Stimulated activated CD8-positive, alpha-beta memory T cell treated with anti-CD3 and anti-CD28 coated beads, Interleukin-4, amount 100 ng/mL, for 4 hours (primary cell): ENCODE results near the gene PGAM4.
"Not testable (repeated sequence)": the region's sequence is repeated elsewhere in the genome, so short reads cannot be mapped to it uniquely, and the experiment has no call there.

Experiments
- DNase-seq, 2 donors: peaks; one replicate each; pipeline ENCODE4 v3.0.0-alpha.2; 2020; ENCODE audit warnings: low read depth in 2 of 2, low spot score in 1 of 2

Gene PGAM4

GRCh38 chrX:77969538-77969937 is at the start of gene PGAM4:
Gene PGAM4 (minus strand): TSS chrX:77969638. CDS start chrX:77969638, 0 bp downstream.
- DNase-seq: no peak

GRCh38 chrX:78011846-78012245 is 42.4 kb upstream of the PGAM4 start:
- no peak for DNase-seq

- no peak for DNase-seq
These were observed 10.4 kb upstream of the PGAM4 start for GRCh38 chrX:77979870-77980269.

DNA sequence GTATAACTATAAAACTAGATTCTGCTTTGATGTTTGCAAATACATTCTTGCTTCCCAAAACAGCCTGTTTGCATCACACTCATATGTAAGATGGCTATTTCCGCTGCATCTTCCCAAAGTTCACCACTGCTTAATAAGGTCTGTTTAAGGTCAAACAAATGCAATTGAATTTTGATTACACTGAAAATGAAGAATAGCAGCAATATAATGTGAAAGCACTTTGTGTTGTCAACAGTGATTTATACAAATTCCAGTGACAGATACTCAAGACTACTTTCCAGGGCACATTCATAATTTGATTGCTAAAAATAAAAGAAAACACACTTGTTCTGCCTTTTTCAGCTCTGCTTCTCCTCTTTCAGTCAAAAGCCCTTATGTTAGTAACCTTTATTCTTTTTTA is 8.1 kb upstream of the PGAM4 start:
- no peak for DNase-seq

DNA sequence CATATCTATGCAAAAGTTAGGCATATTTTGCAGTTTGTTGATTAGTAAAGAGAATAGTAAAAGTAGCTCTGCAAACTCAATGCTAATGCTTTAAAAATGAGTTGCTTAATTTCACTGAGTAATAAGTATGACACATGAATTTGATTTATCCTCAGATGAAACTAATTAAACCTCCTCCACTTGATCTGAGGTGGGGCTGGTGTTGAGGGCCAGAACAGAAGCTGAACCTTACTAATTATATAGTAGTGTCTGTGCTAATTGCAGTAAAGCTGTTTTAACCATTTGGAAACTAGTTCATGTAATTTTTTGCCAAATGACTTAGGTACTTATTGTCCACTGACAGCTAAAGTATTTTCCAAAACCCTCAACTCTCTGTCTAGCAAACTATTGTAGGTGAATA is 7.7 kb upstream of the PGAM4 start:
- no peak for DNase-seq

DNA sequence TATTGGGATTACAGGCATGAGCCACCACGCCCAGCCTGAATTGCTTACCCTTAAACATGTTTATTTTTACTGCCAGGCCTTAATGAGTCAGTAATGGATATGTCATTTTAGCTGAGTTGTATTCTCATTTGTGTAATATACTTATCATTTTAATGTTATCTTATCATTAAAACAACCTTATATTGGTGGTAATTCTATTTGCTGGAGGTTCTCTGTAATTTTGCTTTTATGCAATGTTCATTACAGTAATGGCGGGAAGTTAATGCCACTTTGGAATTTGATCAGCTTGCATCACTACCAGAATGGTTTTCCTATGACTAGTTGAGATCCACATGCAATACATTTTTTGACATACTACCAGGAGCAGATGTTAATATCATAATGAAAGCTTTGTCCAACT is 6.3 kb upstream of the PGAM4 start:
- DNase-seq: no peak

DNA sequence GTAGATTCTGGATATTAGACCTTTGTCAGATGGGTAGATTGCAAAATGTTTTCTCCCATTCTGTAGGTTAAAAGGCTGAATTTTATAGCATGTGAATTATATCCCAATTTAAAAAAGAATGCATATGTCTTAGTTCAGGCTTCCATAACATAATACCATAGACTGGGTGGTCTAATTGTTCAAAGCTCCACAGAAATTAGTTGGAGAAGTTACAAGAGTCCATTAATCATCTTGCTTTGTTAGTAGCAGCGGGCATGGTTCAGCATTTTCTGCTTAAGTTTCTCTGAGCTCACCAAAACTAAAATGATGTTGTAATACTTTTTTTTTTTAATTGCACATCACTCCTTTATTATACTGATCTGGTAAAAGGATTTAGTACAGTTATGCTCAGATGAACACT is 1.8 kb downstream of the PGAM4 start:
- no peak for DNase-seq

- no peak for DNase-seq
These were observed 3.1 kb downstream of the PGAM4 start for GRCh38 chrX:77966361-77966760.

DNA sequence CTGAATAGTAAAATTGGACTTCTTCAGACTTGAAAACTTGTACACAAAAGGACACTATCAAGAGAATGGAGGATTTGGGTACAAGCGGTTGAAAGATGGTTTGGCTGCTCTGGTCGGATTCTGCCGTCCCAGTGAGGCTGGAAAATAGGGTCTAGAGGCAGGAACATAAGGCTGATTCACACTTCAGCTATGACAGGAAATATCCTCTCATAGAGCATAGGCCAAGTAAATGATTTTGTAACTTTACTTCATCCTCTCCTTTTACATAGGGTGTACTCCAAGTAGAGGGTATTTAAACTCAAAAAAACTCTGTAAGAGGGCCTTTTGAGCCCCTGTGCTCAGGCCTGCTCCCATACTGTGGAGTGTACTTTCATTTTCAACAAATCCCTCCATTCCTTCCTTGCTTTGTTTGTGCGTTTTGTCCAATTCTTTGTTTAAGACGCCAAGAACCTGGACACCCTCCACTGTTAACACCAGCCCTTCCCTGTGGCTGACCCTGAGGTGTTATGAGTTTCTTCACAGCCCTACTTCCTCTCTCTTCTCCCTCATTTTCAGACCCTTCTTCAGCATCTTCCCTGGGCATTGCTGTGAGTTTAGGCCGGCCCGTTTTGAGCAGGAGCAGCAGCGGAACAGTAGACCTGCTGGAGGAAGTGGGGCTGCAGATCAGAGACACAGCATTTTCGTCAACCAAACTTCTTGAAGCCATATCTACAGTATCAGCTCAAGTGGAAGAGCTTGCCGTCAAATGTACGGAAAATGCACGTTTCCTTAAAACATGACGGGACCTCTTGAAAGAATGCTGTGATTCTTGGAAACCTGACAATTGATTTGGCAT is 7.2 kb downstream of the PGAM4 start:
- DNase-seq: no peak

GRCh38 chrX:77961063-77961462 is 8.4 kb downstream of the PGAM4 start:
- DNase-seq: no peak

GRCh38 chrX:77960567-77960966 is 8.9 kb downstream of the PGAM4 start:
- no peak for DNase-seq

GRCh38 chrX:77953708-77954107 is 15.7 kb downstream of the PGAM4 start:
- no peak for DNase-seq

DNA sequence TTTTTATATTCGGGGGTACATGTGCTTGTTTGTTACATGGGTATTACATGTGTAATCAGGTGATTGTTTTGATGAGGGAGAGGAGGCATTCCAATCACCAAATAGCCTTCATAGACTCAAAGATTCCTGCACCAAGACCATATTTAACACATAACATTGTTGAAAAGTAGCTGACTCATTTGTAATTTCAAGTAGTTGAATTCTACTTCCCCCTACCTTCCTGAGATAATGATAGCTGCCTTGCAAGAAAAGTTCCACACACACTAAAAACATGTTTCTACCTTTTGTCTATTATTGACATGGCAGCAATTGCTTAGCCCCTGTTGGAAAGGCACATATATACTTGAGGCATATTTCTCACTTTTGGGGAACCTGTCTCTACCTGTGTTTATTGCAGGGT is 16.1 kb downstream of the PGAM4 start:
- no peak for DNase-seq

DNA sequence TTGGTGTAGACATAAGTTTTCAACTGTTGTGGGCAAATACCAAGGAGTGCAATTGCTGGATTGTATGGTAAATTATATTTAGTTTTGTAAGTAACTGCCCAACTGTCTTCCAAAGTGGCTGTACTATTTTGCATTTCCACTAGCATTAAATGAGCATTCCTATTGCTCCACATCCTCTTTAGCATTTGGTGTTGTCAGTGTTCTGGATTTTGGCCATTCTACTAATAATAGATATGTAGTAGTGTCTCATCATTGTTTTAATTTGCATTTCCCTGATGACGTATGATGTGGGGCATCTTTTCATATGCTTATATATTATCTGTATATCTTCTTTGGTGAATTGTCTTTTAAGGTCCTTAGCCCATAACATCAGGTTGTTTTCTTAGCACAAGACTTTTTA is 17.3 kb downstream of the PGAM4 start:
- no peak for DNase-seq

GRCh38 chrX:77949840-77950239 is 19.6 kb downstream of the PGAM4 start:
- no peak for DNase-seq

DNA sequence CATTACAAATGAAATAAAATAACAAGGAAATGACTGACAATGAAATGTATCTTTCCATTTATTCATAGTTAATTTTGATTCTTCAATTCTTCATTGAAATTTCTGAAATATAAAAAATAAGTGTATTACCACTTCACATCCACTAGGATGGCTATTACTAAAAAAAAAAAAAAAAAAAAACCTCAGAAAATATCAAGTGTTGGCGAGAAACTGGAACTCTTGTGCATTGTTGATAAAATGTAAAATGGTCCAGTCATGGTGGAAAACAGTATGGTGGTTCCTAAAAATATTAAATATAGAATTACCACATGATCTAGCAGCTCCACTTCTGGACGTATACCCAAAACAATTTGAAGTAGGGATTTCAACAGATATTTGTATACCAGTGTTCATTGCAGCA is 22.9 kb downstream of the PGAM4 start:
- DNase-seq: no peak

GRCh38 chrX:77945910-77946545 is 23.4 kb downstream of the PGAM4 start:
- DNase-seq: no peak

GRCh38 chrX:77945031-77945430 is 24.4 kb downstream of the PGAM4 start:
- not testable (repeated sequence) for DNase-seq

GRCh38 chrX:77938083-77938680 is 31.3 kb downstream of the PGAM4 start:
- DNase-seq: no peak

DNA sequence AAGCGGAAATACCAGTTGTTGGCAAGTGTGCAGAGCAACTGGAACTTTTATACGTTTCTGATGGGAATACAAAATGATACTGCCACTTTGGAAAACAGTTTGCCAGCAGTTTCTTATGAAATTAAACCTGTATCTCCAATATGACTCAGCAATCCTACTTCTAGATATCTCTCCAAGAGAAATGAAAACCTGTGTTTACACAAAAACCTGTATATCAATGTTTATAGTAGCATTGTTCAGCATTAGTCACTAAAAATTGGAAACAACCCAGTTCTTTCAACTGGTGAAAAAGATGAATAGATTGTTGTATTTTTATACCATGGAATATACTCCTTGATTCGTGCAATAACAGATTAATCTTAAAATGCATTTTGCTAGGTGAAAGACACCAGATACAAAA is 32.1 kb downstream of the PGAM4 start:
- DNase-seq: no peak

DNA sequence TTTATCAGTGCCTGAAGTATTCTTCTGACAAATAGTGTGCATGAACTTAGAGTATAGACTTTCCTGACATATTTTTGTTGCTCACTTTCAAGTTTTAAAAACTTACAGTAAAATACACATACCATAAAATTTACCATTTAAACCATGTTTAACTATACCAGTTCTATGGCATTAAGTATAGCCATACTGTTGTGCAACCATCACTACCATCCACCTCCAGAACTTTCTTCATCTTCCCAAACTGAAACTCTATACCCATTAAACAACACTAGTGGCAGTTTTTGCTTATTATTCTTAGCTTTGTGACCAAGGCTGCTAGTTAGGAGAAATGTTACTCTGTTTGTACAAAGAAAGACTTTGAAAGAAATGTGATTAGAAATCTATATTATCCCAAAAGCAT is 33.1 kb downstream of the PGAM4 start:
- no peak for DNase-seq

DNA sequence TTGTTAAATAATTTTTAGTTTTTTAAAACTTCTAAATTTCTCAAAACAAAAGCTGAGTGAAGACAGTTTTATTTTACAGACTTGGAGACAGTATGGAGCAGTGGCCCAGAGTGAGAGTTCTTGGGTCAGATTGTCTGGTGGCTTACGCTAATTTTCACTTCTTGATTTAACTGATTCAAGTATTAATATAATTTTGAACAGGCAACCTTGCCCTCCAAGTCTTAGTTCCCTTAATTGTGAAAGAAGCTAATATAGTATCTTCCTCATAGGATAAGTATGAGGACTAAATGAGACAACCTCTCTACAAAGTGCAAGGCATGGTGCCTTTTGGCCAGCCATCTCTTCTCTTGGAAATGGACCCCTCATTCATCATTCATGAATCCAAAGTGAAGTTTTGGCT is 33.6 kb downstream of the PGAM4 start:
- DNase-seq: no peak
